HepG2 (cell line): ENCODE results near the gene WNT5B. TPM values are rescaled to one million over a fixed set of nuclear protein-coding genes. Genes with fewer than 3 reads are reported as not detected.

Experiments
- AGO1 ChIP-seq: fragments of 200-400 bp; formaldehyde crosslinking; IDR thresholded peaks from 2 replicates; pipeline ENCODE4 v1.6.1; 2017; ENCODE audit warnings: mild to moderate bottlenecking, low read depth, low read length, moderate library complexity; ENCODE audit not compliant: poor library complexity, severe bottlenecking
- CEBPB ChIP-seq: IDR thresholded peaks from 2 replicates; pipeline ENCODE4 v1.6.1; 2011; ENCODE audit warnings: low read depth, low read length, improper control_type of control experiment, borderline replicate concordance
- CENPX ChIP-seq: sonication (generic); formaldehyde crosslinking; IDR thresholded peaks from 2 replicates; pipeline ENCODE4 v1.9.0; 2021; ENCODE audit warnings: mild to moderate bottlenecking, missing genetic modification reagents, moderate library complexity
- CHD2 ChIP-seq: IDR thresholded peaks from 2 replicates; pipeline ENCODE4 v1.6.1; 2011; ENCODE audit warnings: low read depth, low read length, improper control_type of control experiment
- HES4 ChIP-seq: sonication (generic); formaldehyde crosslinking; IDR thresholded peaks from 2 replicates; pipeline ENCODE4 v1.9.0; 2021; ENCODE audit warnings: mild to moderate bottlenecking, missing genetic modification reagents, borderline replicate concordance
- HMG20B ChIP-seq: conservative IDR thresholded peaks from 2 replicates; pipeline ENCODE4 v1.6.1; 2016; ENCODE audit warnings: missing genetic modification reagents, missing compliant biosample characterization
- HNRNPL ChIP-seq: fragments of 200-400 bp; formaldehyde crosslinking; IDR thresholded peaks from 2 replicates; pipeline ENCODE4 v1.6.1; 2017; ENCODE audit warnings: mild to moderate bottlenecking, low read depth, low read length
- IKZF4 ChIP-seq: sonication (generic); formaldehyde crosslinking; IDR thresholded peaks from 2 replicates; pipeline ENCODE4 v1.5.1; 2020; ENCODE audit warnings: borderline replicate concordance, mild to moderate bottlenecking, low read depth, missing genetic modification reagents; ENCODE audit errors: not compliant biosample characterization
- NCOR1 ChIP-seq: fragments of 200-600 bp; sonication (generic); IDR thresholded peaks from 2 replicates; pipeline ENCODE4 v1.7.0; 2017; ENCODE audit warnings: antibody characterized with exemption, low read length, borderline replicate concordance
- PAF1 ChIP-seq: IDR thresholded peaks from 2 replicates; pipeline ENCODE4 v1.6.1; 2016; ENCODE audit warnings: missing genetic modification reagents, missing compliant biosample characterization
- TAF15 ChIP-seq: fragments of 200-400 bp; formaldehyde crosslinking; IDR thresholded peaks from one replicate; pipeline ENCODE4 v1.6.1; 2018; ENCODE audit warnings: mild to moderate bottlenecking, low read depth, low read length; ENCODE audit not compliant: poor library complexity, severe bottlenecking
- TBX2 ChIP-seq: sonication (generic); formaldehyde crosslinking; IDR thresholded peaks from 2 replicates; pipeline ENCODE4 v1.5.0; 2020; ENCODE audit warnings: missing genetic modification reagents, mild to moderate bottlenecking, borderline replicate concordance
- ZFP82 ChIP-seq: sonication (generic); formaldehyde crosslinking; IDR thresholded peaks from 2 replicates; pipeline ENCODE4 v1.5.1; 2020; ENCODE audit warnings: mild to moderate bottlenecking, missing genetic modification reagents, borderline replicate concordance
- ZNF17 ChIP-seq: sonication (generic); formaldehyde crosslinking; IDR thresholded peaks from 2 replicates; pipeline ENCODE4 v1.5.0; 2020; ENCODE audit warnings: mild to moderate bottlenecking, missing genetic modification reagents
- ZNF326 ChIP-seq: sonication (generic); formaldehyde crosslinking; IDR thresholded peaks from 2 replicates; pipeline ENCODE4 v1.4.0; 2020; ENCODE audit warnings: missing genetic modification reagents, borderline replicate concordance
- ZNF607 ChIP-seq: sonication (generic); formaldehyde crosslinking; IDR thresholded peaks from 2 replicates; pipeline ENCODE4 v1.5.1; 2020; ENCODE audit warnings: missing genetic modification reagents, mild to moderate bottlenecking, borderline replicate concordance
- polyA plus RNA-seq, 8 experiments: library from polyadenylated mRNA; depleted of rRNA in 3 of 8; stranded (reverse) in 7 of 8; unstranded in 1 of 8; fragments of >200 nt; fragmentation: Illumina TruSeq in 4 of 8; extraction: Trizol in 4 of 8; gene quantifications; 2 replicates each; pipeline versions ENCODE4 v1.2.1 to v1.2.3, GENCODE V29; 2011 to 2016; ENCODE audit warnings: low read depth in 4 of 8, missing spikeins in 1 of 8, mixed read lengths in 1 of 8; ENCODE audit not compliant: insufficient read depth in 1 of 8
- total RNA-seq, 5 experiments: library from RNA; depleted of rRNA; stranded (reverse); fragments of >200 nt; fragmentation: Illumina TruSeq; extraction: Trizol; gene quantifications; 2 replicates each; pipeline ENCODE4 v1.2.3, GENCODE V29; 2016; ENCODE audit warnings: low read depth in 1 of 5
- TF ChIP-seq, protein P1 (sequence below): sonication (generic); formaldehyde crosslinking; IDR thresholded peaks from 2 replicates; pipeline ENCODE4 v1.4.0; 2020; ENCODE audit warnings: missing genetic modification reagents, mild to moderate bottlenecking, borderline replicate concordance
- TF ChIP-seq, protein P2 (sequence below): sonication (generic); formaldehyde crosslinking; IDR thresholded peaks from 2 replicates; pipeline ENCODE4 v1.5.1; 2020; ENCODE audit warnings: missing genetic modification reagents, mild to moderate bottlenecking, borderline replicate concordance
- TF ChIP-seq, protein P3 (sequence below): sonication (generic); formaldehyde crosslinking; IDR thresholded peaks from 2 replicates; pipeline ENCODE4 v1.4.0; 2020; ENCODE audit warnings: missing genetic modification reagents
- TF ChIP-seq, protein P4 (sequence below): sonication (generic); formaldehyde crosslinking; IDR thresholded peaks from 2 replicates; pipeline ENCODE4 v1.4.0; 2020; ENCODE audit warnings: missing genetic modification reagents, mild to moderate bottlenecking, borderline replicate concordance
- TF ChIP-seq, protein P5 (sequence below): sonication (generic); formaldehyde crosslinking; conservative IDR thresholded peaks from 2 replicates; pipeline ENCODE4 v1.8.0; 2022; ENCODE audit warnings: low read depth, missing genetic modification reagents

The WNT5B gene
- total and polyA plus RNA-seq, 2 of the 13 experiments (the other 11 are each of a cell fraction or from before 2014, with no cell fraction given) = 0.04 TPM; not detected in 1

DNA sequence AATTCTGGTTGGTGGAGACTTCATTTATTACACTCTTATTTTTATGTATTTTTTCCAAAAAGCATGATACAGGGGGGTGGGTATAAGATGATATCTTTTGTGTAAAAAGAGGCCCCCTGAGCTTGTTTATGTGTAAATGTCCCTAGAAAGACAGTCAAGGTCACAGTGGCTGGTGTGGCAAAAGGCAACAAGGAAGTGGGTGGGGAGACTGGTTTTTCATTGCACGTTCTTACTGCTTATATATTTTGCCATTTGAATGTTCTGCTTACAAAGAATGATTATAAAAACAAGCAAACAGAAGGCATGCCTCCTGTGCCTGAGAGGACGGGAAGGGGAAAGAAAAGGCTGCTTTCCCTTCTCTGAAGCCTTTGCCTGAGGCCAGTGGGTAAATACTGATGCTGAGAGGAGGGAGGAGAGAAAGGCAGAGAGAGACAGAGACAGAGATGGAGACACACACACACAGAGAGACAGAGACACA, 37.7 kb downstream of the WNT5B start (continued):
- no peak for TF ChIP-seq ZFP82 (CRISPR knock-in tag)
- TF ChIP-seq, protein P1, sequence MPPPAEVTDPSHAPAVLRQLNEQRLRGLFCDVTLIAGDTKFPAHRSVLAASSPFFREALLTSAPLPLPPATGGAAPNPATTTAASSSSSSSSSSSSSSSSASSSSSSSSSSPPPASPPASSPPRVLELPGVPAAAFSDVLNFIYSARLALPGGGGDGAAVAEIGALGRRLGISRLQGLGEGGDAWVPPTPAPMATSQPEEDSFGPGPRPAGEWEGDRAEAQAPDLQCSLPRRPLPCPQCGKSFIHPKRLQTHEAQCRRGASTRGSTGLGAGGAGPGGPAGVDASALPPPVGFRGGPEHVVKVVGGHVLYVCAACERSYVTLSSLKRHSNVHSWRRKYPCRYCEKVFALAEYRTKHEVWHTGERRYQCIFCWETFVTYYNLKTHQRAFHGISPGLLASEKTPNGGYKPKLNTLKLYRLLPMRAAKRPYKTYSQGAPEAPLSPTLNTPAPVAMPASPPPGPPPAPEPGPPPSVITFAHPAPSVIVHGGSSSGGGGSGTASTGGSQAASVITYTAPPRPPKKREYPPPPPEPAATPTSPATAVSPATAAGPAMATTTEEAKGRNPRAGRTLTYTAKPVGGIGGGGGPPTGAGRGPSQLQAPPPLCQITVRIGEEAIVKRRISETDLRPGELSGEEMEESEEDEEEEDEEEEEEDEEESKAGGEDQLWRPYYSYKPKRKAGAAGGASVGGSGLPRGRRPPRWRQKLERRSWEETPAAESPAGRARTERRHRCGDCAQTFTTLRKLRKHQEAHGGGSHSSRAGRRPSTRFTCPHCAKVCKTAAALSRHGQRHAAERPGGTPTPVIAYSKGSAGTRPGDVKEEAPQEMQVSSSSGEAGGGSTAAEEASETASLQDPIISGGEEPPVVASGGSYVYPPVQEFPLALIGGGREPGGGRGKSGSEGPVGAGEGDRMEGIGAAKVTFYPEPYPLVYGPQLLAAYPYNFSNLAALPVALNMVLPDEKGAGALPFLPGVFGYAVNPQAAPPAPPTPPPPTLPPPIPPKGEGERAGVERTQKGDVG = no peak
- TF ChIP-seq, protein P2, sequence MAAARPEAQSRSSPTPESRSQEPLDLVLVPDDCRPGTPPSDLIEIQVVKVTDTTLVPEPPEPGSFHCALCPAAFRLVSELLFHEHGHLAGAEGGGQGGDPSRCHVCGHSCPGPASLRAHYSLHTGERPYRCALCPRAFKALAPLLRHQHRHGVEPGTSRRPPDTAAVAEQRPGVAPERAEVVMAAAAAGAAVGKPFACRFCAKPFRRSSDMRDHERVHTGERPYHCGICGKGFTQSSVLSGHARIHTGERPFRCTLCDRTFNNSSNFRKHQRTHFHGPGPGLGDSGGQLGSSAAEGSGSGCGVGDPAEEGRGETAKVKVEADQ (CRISPR knock-in tag) = no peak
- no peak for TF ChIP-seq IKZF4 (CRISPR knock-in tag)
- peak; percentile 95 for TF ChIP-seq NCOR1
- no peak for TF ChIP-seq ZNF17 (CRISPR knock-in tag)
- TF ChIP-seq ZNF326 (CRISPR knock-in tag) = no peak
- TF ChIP-seq, protein P3, sequence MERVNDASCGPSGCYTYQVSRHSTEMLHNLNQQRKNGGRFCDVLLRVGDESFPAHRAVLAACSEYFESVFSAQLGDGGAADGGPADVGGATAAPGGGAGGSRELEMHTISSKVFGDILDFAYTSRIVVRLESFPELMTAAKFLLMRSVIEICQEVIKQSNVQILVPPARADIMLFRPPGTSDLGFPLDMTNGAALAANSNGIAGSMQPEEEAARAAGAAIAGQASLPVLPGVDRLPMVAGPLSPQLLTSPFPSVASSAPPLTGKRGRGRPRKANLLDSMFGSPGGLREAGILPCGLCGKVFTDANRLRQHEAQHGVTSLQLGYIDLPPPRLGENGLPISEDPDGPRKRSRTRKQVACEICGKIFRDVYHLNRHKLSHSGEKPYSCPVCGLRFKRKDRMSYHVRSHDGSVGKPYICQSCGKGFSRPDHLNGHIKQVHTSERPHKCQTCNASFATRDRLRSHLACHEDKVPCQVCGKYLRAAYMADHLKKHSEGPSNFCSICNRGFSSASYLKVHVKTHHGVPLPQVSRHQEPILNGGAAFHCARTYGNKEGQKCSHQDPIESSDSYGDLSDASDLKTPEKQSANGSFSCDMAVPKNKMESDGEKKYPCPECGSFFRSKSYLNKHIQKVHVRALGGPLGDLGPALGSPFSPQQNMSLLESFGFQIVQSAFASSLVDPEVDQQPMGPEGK (CRISPR knock-in tag) = peak; percentile 69
- no peak for TF ChIP-seq AGO1
- TF ChIP-seq HNRNPL = no peak
- TF ChIP-seq, protein P4, sequence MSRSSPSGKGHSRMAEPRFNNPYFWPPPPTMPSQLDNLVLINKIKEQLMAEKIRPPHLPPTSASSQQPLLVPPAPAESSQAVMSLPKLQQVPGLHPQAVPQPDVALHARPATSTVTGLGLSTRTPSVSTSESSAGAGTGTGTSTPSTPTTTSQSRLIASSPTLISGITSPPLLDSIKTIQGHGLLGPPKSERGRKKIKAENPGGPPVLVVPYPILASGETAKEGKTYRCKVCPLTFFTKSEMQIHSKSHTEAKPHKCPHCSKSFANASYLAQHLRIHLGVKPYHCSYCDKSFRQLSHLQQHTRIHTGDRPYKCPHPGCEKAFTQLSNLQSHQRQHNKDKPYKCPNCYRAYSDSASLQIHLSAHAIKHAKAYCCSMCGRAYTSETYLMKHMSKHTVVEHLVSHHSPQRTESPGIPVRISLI (CRISPR knock-in tag) = no peak
- no peak for TF ChIP-seq TAF15
- TF ChIP-seq HES4 = no peak
- no peak for TF ChIP-seq CENPX (CRISPR knock-in tag)
- no peak for TF ChIP-seq HMG20B (CRISPR knock-in tag)
- no peak for TF ChIP-seq PAF1 (CRISPR knock-in tag)
- TF ChIP-seq CEBPB = no peak
- TF ChIP-seq ZNF607 (CRISPR knock-in tag) = no peak; the same call in 1 of the 2 replicates
- no peak for TF ChIP-seq TBX2 (CRISPR knock-in tag)
- TF ChIP-seq CHD2 = no peak
- TF ChIP-seq, protein P5, sequence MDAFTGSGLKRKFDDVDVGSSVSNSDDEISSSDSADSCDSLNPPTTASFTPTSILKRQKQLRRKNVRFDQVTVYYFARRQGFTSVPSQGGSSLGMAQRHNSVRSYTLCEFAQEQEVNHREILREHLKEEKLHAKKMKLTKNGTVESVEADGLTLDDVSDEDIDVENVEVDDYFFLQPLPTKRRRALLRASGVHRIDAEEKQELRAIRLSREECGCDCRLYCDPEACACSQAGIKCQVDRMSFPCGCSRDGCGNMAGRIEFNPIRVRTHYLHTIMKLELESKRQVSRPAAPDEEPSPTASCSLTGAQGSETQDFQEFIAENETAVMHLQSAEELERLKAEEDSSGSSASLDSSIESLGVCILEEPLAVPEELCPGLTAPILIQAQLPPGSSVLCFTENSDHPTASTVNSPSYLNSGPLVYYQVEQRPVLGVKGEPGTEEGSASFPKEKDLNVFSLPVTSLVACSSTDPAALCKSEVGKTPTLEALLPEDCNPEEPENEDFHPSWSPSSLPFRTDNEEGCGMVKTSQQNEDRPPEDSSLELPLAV (CRISPR knock-in tag) = no peak
